ENCODE data around the gene RRP12. TPM values are rescaled to one million over a fixed set of nuclear protein-coding genes. Genes with fewer than 3 reads are reported as not detected.
"Not testable (repeated sequence)": the region's sequence is repeated elsewhere in the genome, so short reads cannot be mapped to it uniquely, and the experiment has no call there.

RRP12 gene
- total and polyA plus RNA-seq, 11 donors: 6.0 to 61.2 (median 21.5) TPM

DNA sequence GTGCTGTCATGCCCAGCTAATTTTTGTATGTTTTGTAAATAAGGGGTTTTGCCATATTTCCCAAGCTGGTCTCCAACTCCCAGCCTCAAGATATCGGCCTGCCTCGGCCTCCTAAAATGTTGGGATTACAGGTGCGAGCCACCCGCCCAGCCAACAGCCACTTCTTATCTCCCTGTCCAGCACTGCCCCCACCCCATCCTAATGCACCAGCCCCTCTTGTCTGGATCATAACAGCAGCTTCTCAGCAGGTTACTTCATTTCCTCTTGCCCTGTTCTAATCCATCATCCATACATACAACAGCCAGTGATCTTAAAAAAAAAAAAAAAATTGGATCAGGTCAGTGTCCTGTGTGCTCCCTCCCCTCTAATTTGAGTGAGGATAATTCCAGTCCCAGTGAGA is 53.8 kb downstream of the RRP12 start:
- Histone ChIP-seq H3K27ac (no peak overlapping the region), H3K27me3 (no peaks in the 10 kb centered on the region), H3K36me3 (peaks cover 0 to 7% (median 0%) of the 10 kb centered on the region in 9 donors), H3K9me3 (no peaks in the 10 kb centered on the region), H3K4me1 (no peaks in the 10 kb centered on the region), H3K4me3 (no peak overlapping the region)
- 95 to 100% (median 98%) methylated on average over 4 of the region's 4 CpGs for WGBS, 4 donors
- DNase-seq (no peak), ATAC-seq (no peak)
- no peak for TF ChIP-seq POLR2A (IDR thresholded peaks at IDR 0.05)
- TF ChIP-seq, protein P1, sequence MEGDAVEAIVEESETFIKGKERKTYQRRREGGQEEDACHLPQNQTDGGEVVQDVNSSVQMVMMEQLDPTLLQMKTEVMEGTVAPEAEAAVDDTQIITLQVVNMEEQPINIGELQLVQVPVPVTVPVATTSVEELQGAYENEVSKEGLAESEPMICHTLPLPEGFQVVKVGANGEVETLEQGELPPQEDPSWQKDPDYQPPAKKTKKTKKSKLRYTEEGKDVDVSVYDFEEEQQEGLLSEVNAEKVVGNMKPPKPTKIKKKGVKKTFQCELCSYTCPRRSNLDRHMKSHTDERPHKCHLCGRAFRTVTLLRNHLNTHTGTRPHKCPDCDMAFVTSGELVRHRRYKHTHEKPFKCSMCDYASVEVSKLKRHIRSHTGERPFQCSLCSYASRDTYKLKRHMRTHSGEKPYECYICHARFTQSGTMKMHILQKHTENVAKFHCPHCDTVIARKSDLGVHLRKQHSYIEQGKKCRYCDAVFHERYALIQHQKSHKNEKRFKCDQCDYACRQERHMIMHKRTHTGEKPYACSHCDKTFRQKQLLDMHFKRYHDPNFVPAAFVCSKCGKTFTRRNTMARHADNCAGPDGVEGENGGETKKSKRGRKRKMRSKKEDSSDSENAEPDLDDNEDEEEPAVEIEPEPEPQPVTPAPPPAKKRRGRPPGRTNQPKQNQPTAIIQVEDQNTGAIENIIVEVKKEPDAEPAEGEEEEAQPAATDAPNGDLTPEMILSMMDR (IDR thresholded peaks at IDR 0.05): no peak
- intact Hi-C loops (cut with DNase I): no loop called here

DNA sequence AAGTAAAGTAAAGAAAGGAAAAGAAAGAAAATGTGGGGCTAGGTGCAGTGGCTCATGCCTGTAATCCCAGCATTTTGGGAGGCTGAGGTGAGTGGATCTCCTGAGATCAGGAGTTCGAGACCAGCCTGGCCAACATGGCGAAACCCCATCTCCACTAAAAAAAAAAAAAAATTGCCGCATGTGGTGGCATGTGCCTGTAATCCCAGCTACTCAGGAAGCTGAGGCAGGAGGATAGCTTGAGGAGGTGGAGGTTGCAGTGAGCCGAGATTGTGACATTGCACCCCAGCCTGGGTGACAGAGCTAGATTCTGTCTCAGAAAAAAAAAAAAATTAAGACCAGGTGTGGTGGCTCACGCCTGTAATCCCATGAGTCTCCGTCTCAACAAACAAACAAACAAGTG is 57.5 kb downstream of the RRP12 start:
- H3K9me3 ChIP-seq; intact Hi-C loops (cut with DNase I): not testable (repeated sequence)
- 83 to 91% (median 87%) methylated on average over 6 of the region's 6 CpGs for WGBS, 4 donors

DNA sequence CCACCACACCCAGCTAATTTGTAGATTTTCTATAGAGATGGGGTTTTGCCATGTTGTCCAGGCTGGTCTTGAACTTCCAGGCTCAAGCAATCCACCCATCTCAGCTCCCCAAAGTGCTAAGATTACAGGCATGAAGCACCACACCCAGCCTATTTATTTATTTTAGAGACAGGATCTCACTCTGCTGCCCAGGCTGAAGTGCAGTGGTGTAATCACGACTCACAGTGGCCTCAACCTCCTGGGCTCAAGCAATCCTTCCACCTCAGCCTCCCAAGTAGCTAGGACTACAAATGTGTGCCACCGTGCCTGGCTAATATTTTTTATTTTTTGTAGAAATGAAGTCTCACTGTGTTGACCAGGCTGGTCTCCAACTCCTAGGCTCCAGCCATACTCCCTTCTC is 59.7 kb downstream of the RRP12 start:
- no peak for DNase-seq
- ATAC-seq: no peak
- intact Hi-C loops (cut with DNase I): no loop called here
- Histone ChIP-seq H3K4me1 (peaks cover 0 to 16% (median 12%) of the 10 kb centered on the region in 12 donors), H3K4me3 (no peak overlapping the region), H3K36me3 (no peaks in the 10 kb centered on the region), H3K27me3 (no peaks in the 10 kb centered on the region), H3K27ac (no peak overlapping the region), H3K9me3 (no peaks in the 10 kb centered on the region)
- TF ChIP-seq POLR2A (IDR thresholded peaks at IDR 0.05): no peak
- TF ChIP-seq, protein P1 (IDR thresholded peaks at IDR 0.05): no peak
- 76 to 82% (median 80%) methylated on average over 2 of the region's 2 CpGs for WGBS, 4 donors

More for the DNA sequence above, 57.5 kb downstream of the RRP12 start:
- not testable (repeated sequence) for H3K4me1 ChIP-seq, H3K27ac ChIP-seq, H3K27me3 ChIP-seq, H3K36me3 ChIP-seq, ATAC-seq, H3K4me3 ChIP-seq, DNase-seq

DNA sequence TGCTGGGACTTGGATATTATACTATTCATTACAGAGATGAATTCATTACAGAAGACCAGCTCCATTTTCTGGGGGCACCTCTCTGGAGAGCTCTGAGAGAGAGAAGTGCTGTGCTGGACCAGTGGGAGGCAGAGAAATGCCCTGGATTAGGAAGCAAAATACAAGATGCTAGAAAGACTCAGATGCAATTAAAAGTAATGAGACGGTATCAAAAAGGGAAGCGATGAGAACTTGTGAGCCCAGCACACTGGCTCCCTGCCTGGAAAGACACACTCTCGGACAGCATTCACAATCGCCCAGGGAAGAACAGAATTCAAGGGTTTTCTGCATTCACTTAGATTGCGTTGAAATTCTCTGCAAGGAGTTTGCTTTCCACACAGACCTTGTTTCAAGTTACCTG is 63.1 kb downstream of the RRP12 start:
- Histone ChIP-seq H3K9me3 (no peaks in the 10 kb centered on the region), H3K27me3 (no peaks in the 10 kb centered on the region), H3K27ac (peak overlapping the region in 2 of 12 donors; percentile 3 to 26), H3K36me3 (no peaks in the 10 kb centered on the region), H3K4me3 (no peak overlapping the region), H3K4me1 (peaks cover 0 to 35% (median 17%) of the 10 kb centered on the region in 12 donors)
- no peak for ATAC-seq
- intact Hi-C loops (cut with DNase I): loop anchor here in 2 of 10 donors (5.0 kb wide), 2 partner anchors 56 to 64 kb away; partner anchors contain the start of gene RRP12 (in 1 of the 2)
- TF ChIP-seq, protein P1 (IDR thresholded peaks at IDR 0.05): no peak
- TF ChIP-seq POLR2A (IDR thresholded peaks at IDR 0.05): no peak
- no peak for DNase-seq
- 31 to 56% (median 42%) methylated on average over 5 of the region's 5 CpGs for WGBS, 4 donors

Data from heart left ventricle (tissue), 16 donors.